Fibroblast of skin of back (primary cell): ENCODE data around the gene RNASE4. TPM values are rescaled to one million over a fixed set of nuclear protein-coding genes. Genes with fewer than 3 reads are reported as not detected.
A peak's percentile ranks its signal among the peaks of the same experiment; 100 is the strongest.
"Not testable (repeated sequence)": the region's sequence is repeated elsewhere in the genome, so short reads cannot be mapped to it uniquely, and the experiment has no call there.

ENCODE experiments used
- DNase-seq: peaks from one replicate; pipeline ENCODE4 v3.0.0-alpha.2; 2013
- polyA plus RNA-seq, 2 experiments: library from polyadenylated mRNA; unstranded; fragments of 120-200 nt; gene quantifications; one replicate each; pipeline ENCODE4 v1.2.1, GENCODE V29; 2013; ENCODE audit not compliant: insufficient read length in 2 of 2

The RNASE4 gene, protein sequence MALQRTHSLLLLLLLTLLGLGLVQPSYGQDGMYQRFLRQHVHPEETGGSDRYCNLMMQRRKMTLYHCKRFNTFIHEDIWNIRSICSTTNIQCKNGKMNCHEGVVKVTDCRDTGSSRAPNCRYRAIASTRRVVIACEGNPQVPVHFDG
- 9.7 TPM for polyA plus RNA-seq (2013, experiment 1 of 2; ENCODE audit: insufficient read length)
- 10.6 TPM for polyA plus RNA-seq (2013, experiment 2 of 2; ENCODE audit: insufficient read length)

- DNase-seq: peak; percentile 94
Observed at GRCh38 chr14:20683891-20684661, at the start of gene RNASE4. Gene RNASE4, plus strand, starts transcription at chr14:20684560. Its CDS starts 14,812 bp downstream, at chr14:20699372.

DNA sequence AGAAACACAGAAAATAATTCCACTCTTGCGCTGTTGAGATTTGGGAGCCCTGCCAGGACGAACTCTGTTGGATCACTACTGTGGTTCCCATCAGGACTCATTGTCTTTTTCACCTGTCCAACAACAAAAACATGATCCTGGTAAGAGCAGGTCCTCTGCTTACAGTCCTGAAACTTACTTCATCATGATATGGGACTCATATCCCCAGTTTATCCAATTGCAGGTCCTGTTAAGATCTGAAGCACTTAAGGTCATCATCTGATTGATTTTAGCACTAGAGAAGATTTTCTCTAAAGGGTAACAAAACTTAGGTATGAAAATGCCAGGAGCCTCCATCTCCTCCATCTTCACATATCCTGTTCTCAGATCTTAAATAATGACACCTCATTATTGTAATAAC lies 42.8 kb upstream of the RNASE4 start, which contains the start of gene OR6S1:
Gene OR6S1 (minus strand): TSS at position 101 of the 400 bp plus-strand sequence. CDS start 0 bp downstream, at position 101.
- DNase-seq: no peak

- no peak for DNase-seq
Observed at GRCh38 chr14:20642182-20642581, 42.2 kb upstream of the RNASE4 start.

DNA sequence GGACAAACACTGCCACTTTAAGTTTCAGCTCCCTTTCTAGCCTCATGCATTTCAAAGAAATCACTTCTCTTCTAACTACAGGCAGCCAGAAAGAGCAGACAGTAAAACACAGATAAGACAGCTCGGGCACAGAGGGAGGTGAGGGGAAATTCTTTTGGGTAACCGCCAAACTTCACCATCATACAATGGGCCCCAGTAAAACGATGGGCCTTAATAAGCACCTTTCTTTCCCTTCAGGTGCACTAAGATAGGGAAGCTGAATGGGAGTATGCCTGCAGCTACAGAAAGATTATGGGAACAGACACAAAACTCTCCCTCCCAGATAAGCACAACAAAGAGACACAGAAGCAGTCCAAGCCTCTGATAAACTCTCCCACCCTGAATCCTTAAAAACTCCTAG lies 41.6 kb upstream of the RNASE4 start:
- not testable (repeated sequence) for DNase-seq

GRCh38 chr14:20644520-20644919 lies 39.8 kb upstream of the RNASE4 start:
- no peak for DNase-seq

GRCh38 chr14:20645481-20645880 lies 38.9 kb upstream of the RNASE4 start:
- DNase-seq: no peak

DNA sequence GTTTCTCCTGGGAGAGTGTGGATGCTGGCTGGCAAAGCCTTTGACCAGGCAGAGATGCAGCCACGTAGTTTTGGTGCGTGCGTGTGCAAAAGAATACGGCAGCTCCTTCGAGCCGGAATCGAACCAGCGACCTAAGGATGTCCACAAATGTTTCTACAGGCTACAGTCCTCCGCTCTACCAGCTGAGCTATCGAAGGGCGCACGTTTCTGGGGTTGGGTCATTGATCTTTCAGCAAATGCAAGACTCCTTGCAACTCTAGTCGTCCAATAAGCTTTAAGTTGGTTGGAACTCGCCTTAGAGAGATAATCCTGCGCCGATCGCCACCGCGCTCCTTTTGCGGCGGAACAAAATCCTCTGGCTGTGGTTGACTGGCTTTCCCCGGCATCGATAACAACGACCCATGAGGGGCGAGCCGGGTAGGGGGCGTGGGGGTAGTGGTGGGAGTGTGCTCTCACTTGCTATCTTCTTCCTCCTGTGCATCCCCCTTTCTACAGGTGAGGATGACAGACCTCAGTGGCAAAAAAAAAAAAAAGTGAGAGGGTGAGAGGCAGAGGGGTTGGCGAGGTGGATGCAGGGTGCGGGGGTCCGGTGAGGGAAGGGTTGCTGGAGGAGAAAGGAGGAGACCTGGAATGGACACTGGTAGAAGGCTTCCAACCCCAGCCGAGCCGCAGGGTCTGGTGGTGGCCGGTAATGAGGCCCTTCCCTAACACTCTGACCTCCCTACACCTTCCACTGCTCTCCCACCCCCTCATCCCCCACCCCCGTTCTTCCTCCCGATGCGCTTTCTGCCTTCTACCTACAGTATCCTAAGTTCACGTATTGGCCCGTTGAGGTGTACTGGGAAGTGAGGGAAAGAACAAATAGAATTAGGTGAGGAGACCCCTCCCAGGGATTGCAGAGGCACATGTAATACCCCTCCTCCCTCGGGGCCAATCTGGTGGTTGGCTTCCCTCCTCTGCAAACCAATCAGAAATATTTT lies 31.1 kb upstream of the RNASE4 start:
- peak; percentile 54 for DNase-seq

- no peak for DNase-seq
Observed at GRCh38 chr14:20655851-20656250, 28.5 kb upstream of the RNASE4 start.

DNA sequence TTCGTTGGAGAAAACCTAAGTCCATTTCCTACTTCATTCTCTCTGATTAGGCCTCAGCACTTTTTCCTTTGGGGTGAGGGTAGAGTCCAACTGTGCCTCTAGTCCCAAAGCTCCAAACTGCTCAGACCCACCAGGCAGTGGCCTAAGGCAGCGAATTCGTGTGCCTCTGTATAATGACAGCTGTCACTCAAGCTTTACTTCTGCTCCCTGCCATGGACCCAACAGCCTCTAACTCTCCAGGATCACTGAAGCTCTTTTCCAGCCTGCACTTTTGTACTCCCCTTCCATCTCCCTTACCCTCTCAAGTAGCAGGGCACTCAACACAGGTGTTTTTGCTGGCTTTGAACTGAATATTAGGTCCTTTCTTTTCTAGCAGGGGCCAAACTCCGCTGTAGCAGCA lies 28.1 kb upstream of the RNASE4 start:
- DNase-seq: no peak

DNA sequence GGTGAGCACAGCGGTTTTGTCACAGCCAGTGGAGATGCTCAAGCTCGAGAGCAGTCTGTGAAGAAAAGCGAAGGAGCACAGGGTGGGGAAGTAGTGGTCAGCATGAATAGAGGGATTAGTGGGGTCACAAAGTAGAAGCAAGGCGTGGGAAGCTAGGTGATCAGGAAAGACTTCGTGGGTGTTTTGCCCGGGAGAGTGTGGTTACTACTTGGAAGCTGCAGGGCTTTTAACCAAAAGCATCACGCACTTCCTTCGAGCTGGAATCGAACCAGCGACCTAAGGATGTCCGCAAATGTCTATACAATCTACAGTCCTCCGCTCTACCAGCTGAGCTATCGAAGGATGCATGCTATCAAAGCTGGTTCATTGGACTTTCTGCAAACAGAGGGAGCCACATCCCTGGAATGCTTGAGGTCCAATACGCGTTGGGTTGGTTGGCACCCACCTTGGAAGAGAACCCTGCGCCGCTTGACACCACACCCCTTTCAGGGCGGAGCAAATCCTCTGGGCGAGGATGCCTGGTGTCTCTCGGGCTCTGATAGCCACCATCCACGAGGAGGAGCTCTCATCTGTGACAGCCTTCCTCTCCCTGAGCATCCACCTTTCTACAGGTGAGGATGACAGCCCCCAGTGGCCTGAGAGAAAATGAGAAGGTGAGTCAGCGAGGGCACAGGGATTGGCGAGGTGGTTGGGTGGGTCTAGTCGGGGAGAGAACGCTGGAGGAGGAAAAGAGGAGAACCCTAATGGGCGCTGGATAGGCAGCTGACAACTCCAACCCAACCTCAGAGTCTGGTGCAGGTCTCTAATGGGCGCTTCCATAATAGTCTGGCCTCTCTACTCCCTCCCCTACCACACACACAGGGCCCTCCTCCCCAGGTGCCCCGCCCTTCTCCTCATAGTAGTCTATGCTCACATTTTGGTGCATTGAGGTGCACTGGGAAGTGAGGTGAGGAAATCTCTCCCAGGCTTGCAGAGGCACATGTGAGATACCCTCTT lies 26.8 kb upstream of the RNASE4 start:
- DNase-seq: no peak

- DNase-seq: no peak
Observed at GRCh38 chr14:20658246-20658645, 26.1 kb upstream of the RNASE4 start.

DNA sequence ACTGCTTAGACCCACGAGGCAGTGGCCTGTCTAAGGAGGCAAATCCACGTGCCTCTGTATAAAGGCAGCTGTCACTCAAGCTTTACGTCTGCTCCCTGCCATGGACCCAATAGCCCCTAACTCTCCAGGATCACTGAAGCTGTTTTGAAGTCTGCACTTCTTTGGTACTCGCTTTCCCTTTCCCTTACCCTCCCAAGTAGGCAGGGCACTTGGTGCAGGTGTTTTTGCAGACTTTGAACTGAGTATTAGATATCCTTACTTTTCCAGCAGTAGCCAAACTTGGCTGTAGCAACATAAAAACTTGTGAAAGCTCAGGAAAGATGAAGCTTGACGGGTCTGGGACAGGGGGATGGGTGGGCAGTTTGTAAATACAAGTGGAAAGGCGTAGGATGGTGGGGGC lies 25.0 kb upstream of the RNASE4 start:
- DNase-seq: no peak

DNA sequence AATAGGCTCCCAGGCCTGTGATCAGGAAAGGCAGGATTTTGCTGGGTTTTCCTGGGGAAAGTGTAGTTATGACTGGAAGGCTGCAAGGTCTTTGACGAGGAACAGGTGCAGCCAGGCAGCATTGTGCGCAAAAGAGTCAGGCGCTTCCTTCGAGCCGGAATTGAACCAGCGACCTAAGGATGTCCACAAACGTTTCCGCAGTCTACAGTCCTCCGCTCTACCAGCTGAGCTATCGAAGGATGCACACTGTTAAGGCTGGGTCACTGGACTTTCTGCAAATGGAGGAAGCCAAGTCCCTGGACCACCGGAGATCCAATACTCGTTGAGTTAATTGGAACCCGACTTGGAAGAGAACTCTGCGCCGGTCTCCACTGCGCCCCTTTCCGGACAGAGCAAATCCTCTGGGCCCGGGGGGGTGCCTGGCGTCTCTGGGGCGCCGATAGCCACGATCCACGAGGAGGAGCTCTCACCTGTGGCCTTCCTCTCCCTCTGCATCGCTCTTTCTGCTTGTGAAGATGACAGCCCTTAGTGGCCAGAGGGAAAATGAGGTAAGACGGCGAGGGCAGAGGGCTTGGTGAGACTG lies 24.5 kb upstream of the RNASE4 start:
- DNase-seq: no peak

DNA sequence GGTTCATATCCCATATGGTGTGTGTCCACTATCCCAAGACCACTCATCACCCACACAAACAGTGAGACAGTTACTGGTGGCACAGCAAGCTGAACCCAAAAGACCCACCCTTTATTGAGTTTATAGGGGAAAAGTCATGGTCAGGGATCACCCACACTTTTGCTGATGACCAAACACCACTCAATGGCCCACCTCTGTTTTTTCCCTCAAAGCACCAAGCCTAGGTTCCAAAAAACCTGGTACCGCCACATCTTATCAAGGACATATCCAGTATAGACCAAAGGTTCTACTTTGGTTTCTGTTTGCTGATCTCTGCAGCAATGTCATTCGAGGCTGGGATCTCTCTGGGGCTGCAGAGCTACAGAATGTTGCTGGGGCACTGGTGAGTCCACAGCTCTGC lies 23.2 kb upstream of the RNASE4 start:
- no peak for DNase-seq

DNA sequence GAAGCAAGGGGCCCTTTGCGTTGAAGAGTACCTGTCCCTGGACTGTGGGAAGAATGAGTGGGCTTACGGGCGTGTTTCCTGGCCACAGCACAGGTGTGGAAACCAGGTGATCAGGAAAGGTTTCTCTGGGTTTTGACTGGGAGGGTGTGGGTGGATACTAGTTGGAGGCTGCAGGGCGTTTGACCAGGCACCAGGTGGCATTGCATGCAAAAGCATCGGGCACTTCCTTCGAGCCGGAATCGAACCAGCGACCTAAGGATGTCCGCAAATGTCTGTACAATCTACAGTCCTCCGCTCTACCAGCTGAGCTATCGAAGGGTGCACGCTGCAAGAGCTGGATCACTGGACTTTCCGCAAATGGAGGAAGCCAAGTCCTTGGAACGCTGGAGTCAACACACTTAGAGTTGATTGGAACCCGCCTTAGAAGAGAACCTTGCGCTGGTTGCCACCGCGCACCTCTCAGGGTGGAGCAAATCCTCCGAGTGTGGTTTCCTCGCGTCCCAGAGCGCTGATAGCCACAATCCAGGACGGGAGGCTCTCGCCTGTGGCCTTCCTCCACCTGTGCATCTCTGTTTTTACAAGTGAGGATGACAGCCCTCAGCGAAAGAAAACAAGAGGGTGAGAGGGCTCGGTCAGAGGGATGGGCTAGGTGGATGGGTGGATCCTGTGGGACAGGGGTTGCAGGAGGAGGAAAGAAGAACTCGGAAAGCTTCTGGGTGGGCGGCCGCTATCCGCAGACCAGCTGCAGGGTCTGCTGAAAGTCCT lies 21.2 kb upstream of the RNASE4 start:
- DNase-seq: peak; percentile 51

DNA sequence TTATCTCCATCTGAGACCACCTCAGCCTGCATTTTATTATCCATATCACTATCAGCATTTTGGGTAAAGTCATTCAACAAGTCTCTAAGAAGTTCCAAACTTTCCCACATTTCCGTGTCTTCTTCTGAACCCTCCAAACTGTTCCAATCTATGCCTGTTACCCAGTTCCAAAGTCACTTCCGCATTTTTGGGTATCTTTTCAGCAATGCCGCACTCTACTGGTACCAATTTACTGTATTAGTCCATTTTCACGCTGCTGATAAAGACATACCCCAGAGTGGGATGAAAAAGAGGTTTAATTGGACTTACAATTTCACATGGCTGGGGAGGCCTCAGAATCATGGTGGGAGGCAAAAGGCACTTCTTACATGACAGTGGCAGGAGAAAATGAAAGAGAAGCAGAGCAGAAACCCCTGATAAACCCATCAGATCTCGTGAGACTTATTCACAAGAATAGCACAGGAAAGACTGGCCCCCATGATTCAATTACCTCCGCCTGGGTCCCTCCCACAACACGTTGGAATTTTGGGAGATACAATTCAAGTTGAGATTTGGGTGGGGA lies 17.9 kb upstream of the RNASE4 start:
- not testable (repeated sequence) for DNase-seq

GRCh38 chr14:20667957-20668356 lies 16.4 kb upstream of the RNASE4 start:
- DNase-seq: no peak

DNA sequence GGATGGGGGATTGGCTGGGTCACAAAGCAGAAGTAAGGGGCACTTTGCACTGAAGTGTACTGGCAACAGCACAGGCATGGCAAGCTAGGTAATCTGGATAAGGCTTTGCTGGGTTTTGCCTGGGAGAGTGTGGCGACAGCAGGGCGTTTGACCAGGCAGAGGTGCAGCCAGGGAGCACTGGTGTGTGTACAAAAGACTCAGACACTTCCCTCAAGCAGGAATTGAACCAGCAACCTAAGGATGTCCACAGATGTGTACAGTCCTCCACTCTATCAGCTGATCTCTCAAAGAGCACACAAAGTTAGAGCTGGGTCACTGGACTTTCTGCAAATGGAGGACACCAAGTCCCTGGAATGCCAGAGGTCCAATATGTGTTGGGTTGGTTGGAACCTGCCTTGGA lies 15.4 kb upstream of the RNASE4 start:
- no peak for DNase-seq

GRCh38 chr14:20671597-20672283 lies 12.6 kb upstream of the RNASE4 start:
- DNase-seq: no peak
